SK-N-SH treated with all-trans-retinoic acid at 6 μM for 48 hours (cell line): ENCODE data around the gene POU4F2.

Source experiments
- ATAC-seq: fragments of 200-7000 bp; cut with Tn5 transposase; 3 replicates; pipeline ENCODE4 v1.9.1; 2020; ENCODE audit warnings: mild to moderate bottlenecking, moderate library complexity
- BACH2 ChIP-seq: fragments of 250-450 bp; sonication (Bioruptor Pico); IDR thresholded peaks from 2 replicates; pipeline ENCODE4 v1.9.0; 2021; ENCODE audit warnings: mild to moderate bottlenecking, borderline replicate concordance
- CSDC2 ChIP-seq: fragments of 250-450 bp; sonication (Bioruptor Pico); IDR thresholded peaks from 2 replicates; pipeline ENCODE4 v1.5.0; 2020; ENCODE audit warnings: mild to moderate bottlenecking, moderate library complexity
- ESRRG ChIP-seq: fragments of 250-450 bp; sonication (Bioruptor Pico); IDR thresholded peaks from 2 replicates; pipeline ENCODE4 v1.6.1; 2021; ENCODE audit warnings: mild to moderate bottlenecking
- GLIS3 ChIP-seq: fragments of 250-450 bp; sonication (Bioruptor Pico); IDR thresholded peaks from 2 replicates; pipeline ENCODE4 v1.5.0; 2020; ENCODE audit warnings: mild to moderate bottlenecking, moderate library complexity
- ISL1 ChIP-seq: fragments of 250-450 bp; sonication (Bioruptor Pico); IDR thresholded peaks from 2 replicates; pipeline ENCODE4 v2.1.2; 2022; ENCODE audit warnings: mild to moderate bottlenecking, moderate library complexity
- OSR1 ChIP-seq: fragments of 250-450 bp; sonication (Bioruptor Pico); IDR thresholded peaks from 2 replicates; pipeline ENCODE4 v1.8.0; 2022; ENCODE audit warnings: moderate library complexity, mild to moderate bottlenecking, inconsistent platforms
- PPARA ChIP-seq: fragments of 250-450 bp; sonication (Bioruptor Pico); IDR thresholded peaks from 2 replicates; pipeline ENCODE4 v1.5.0; 2020; ENCODE audit warnings: mild to moderate bottlenecking, borderline replicate concordance
- RARB ChIP-seq: fragments of 250-450 bp; sonication (Bioruptor Pico); IDR thresholded peaks from 2 replicates; pipeline ENCODE4 v1.8.0; 2021; ENCODE audit warnings: mild to moderate bottlenecking, moderate library complexity
- SNAI2 ChIP-seq: fragments of 250-450 bp; sonication (Bioruptor Pico); IDR thresholded peaks from 2 replicates; pipeline ENCODE4 v1.5.0; 2020; ENCODE audit warnings: mild to moderate bottlenecking, moderate library complexity
- TCF4 ChIP-seq: fragments of 250-450 bp; sonication (Bioruptor Pico); IDR thresholded peaks from 2 replicates; pipeline ENCODE4 v1.8.0; 2021; ENCODE audit warnings: mild to moderate bottlenecking, moderate library complexity, borderline replicate concordance
- TOX ChIP-seq: fragments of 250-450 bp; sonication (Bioruptor Pico); IDR thresholded peaks from 2 replicates; pipeline ENCODE4 v1.8.0; 2021; ENCODE audit warnings: mild to moderate bottlenecking, moderate library complexity, borderline replicate concordance
- ZC3H10 ChIP-seq: fragments of 250-450 bp; sonication (Bioruptor Pico); IDR thresholded peaks from 2 replicates; pipeline ENCODE4 v1.5.1; 2021; ENCODE audit warnings: mild to moderate bottlenecking, moderate library complexity
- ZFP3 ChIP-seq: fragments of 250-450 bp; sonication (Bioruptor Pico); IDR thresholded peaks from 2 replicates; pipeline ENCODE4 v1.5.0; 2020; ENCODE audit warnings: mild to moderate bottlenecking, moderate library complexity
- ZNF565 ChIP-seq: fragments of 450-650 bp; formaldehyde crosslinking; conservative IDR thresholded peaks from 2 replicates; pipeline ENCODE4 v1.5.0; 2020; ENCODE audit warnings: low read depth, mild to moderate bottlenecking, moderate library complexity
- ZNF70 ChIP-seq: fragments of 450-650 bp; formaldehyde crosslinking; IDR thresholded peaks from 2 replicates; pipeline ENCODE4 v1.5.0; 2020; ENCODE audit warnings: mild to moderate bottlenecking, moderate library complexity
- ZNF8 ChIP-seq: fragments of 450-650 bp; formaldehyde crosslinking; IDR thresholded peaks from 2 replicates; pipeline ENCODE4 v1.5.0; 2020; ENCODE audit warnings: mild to moderate bottlenecking, moderate library complexity
- TF ChIP-seq, protein P1 (sequence below): fragments of 250-450 bp; sonication (Bioruptor Pico); IDR thresholded peaks from 2 replicates; pipeline ENCODE4 v1.8.0; 2020; ENCODE audit warnings: mild to moderate bottlenecking, moderate library complexity, borderline replicate concordance
- TF ChIP-seq, protein P2 (sequence below): fragments of 250-450 bp; sonication (Bioruptor Pico); IDR thresholded peaks from 2 replicates; pipeline ENCODE4 v1.5.0; 2020; ENCODE audit warnings: mild to moderate bottlenecking, moderate library complexity
- TF ChIP-seq, protein P3 (sequence below): fragments of 250-450 bp; sonication (Bioruptor Pico); IDR thresholded peaks from 2 replicates; pipeline ENCODE4 v1.5.1; 2021; ENCODE audit warnings: mild to moderate bottlenecking, moderate library complexity
- TF ChIP-seq, protein P4 (sequence below): fragments of 250-450 bp; sonication (Bioruptor Pico); IDR thresholded peaks from 2 replicates; pipeline ENCODE4 v1.8.0; 2021; ENCODE audit warnings: low read depth, mild to moderate bottlenecking, moderate library complexity, borderline replicate concordance

The POU4F2 gene, protein sequence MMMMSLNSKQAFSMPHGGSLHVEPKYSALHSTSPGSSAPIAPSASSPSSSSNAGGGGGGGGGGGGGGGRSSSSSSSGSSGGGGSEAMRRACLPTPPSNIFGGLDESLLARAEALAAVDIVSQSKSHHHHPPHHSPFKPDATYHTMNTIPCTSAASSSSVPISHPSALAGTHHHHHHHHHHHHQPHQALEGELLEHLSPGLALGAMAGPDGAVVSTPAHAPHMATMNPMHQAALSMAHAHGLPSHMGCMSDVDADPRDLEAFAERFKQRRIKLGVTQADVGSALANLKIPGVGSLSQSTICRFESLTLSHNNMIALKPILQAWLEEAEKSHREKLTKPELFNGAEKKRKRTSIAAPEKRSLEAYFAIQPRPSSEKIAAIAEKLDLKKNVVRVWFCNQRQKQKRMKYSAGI

DNA sequence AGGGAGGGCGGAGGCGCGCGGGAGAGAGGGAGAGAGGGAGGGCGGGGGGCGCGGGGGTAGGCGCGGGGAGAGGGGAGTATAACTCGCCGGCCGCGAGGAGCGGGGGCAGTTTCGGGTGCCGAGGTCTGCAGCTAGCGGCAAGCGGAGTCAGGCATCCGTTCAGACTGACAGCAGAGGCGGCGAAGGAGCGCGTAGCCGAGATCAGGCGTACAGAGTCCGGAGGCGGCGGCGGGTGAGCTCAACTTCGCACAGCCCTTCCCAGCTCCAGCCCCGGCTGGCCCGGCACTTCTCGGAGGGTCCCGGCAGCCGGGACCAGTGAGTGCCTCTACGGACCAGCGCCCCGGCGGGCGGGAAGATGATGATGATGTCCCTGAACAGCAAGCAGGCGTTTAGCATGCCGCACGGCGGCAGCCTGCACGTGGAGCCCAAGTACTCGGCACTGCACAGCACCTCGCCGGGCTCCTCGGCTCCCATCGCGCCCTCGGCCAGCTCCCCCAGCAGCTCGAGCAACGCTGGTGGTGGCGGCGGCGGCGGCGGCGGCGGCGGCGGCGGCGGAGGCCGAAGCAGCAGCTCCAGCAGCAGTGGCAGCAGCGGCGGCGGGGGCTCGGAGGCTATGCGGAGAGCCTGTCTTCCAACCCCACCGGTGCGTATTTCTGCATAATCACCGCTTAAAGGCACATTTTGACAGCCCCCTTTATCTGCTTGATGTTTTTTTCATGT, at the start of gene POU4F2:
TSS of gene POU4F2 (plus strand) at position 108 of the 720 bp plus-strand sequence. CDS start at position 356, 248 bp downstream.
- no peak for TF ChIP-seq CSDC2
- TF ChIP-seq ZNF70 = no peak
- TF ChIP-seq PPARA (CRISPR knock-in tag) = no peak
- TF ChIP-seq OSR1 = no peak
- TF ChIP-seq, protein P1, sequence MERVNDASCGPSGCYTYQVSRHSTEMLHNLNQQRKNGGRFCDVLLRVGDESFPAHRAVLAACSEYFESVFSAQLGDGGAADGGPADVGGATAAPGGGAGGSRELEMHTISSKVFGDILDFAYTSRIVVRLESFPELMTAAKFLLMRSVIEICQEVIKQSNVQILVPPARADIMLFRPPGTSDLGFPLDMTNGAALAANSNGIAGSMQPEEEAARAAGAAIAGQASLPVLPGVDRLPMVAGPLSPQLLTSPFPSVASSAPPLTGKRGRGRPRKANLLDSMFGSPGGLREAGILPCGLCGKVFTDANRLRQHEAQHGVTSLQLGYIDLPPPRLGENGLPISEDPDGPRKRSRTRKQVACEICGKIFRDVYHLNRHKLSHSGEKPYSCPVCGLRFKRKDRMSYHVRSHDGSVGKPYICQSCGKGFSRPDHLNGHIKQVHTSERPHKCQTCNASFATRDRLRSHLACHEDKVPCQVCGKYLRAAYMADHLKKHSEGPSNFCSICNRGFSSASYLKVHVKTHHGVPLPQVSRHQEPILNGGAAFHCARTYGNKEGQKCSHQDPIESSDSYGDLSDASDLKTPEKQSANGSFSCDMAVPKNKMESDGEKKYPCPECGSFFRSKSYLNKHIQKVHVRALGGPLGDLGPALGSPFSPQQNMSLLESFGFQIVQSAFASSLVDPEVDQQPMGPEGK (CRISPR knock-in tag) = no peak
- TF ChIP-seq ZNF8 (CRISPR knock-in tag) = no peak
- peak; percentile 64 for ATAC-seq

DNA sequence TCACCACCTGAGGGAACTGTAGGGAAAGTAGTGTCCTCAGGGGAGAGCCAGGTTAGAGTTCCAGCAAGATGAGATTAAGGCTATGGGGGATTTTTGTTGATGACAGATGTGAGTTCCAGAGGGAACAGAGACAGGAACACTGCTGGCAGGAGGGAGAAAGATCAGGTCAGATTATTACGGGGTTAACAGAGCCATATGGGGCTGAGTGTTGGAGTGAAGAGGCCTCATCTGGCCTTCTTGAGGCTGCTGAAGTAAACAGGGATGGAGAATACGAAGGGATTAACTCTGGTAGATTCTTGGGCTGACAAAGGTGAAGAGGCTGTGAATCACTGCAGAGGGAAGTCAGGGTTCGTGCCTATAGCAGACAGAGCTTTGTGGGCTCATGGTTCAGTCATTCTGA, 47.9 kb upstream of the POU4F2 start:
- TF ChIP-seq ZNF8 (CRISPR knock-in tag) = no peak
- TF ChIP-seq ZNF70 = no peak
- TF ChIP-seq GLIS3 (CRISPR knock-in tag) = no peak
- TF ChIP-seq, protein P2, sequence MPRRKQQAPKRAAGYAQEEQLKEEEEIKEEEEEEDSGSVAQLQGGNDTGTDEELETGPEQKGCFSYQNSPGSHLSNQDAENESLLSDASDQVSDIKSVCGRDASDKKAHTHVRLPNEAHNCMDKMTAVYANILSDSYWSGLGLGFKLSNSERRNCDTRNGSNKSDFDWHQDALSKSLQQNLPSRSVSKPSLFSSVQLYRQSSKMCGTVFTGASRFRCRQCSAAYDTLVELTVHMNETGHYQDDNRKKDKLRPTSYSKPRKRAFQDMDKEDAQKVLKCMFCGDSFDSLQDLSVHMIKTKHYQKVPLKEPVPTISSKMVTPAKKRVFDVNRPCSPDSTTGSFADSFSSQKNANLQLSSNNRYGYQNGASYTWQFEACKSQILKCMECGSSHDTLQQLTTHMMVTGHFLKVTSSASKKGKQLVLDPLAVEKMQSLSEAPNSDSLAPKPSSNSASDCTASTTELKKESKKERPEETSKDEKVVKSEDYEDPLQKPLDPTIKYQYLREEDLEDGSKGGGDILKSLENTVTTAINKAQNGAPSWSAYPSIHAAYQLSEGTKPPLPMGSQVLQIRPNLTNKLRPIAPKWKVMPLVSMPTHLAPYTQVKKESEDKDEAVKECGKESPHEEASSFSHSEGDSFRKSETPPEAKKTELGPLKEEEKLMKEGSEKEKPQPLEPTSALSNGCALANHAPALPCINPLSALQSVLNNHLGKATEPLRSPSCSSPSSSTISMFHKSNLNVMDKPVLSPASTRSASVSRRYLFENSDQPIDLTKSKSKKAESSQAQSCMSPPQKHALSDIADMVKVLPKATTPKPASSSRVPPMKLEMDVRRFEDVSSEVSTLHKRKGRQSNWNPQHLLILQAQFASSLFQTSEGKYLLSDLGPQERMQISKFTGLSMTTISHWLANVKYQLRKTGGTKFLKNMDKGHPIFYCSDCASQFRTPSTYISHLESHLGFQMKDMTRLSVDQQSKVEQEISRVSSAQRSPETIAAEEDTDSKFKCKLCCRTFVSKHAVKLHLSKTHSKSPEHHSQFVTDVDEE (CRISPR knock-in tag) = no peak
- TF ChIP-seq ZNF565 (CRISPR knock-in tag) = no peak
- TF ChIP-seq TOX = no peak
- no peak for TF ChIP-seq CSDC2
- TF ChIP-seq OSR1 = no peak
- TF ChIP-seq, protein P3, sequence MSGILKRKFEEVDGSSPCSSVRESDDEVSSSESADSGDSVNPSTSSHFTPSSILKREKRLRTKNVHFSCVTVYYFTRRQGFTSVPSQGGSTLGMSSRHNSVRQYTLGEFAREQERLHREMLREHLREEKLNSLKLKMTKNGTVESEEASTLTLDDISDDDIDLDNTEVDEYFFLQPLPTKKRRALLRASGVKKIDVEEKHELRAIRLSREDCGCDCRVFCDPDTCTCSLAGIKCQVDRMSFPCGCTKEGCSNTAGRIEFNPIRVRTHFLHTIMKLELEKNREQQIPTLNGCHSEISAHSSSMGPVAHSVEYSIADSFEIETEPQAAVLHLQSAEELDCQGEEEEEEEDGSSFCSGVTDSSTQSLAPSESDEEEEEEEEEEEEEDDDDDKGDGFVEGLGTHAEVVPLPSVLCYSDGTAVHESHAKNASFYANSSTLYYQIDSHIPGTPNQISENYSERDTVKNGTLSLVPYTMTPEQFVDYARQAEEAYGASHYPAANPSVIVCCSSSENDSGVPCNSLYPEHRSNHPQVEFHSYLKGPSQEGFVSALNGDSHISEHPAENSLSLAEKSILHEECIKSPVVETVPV = no peak
- TF ChIP-seq, protein P4, sequence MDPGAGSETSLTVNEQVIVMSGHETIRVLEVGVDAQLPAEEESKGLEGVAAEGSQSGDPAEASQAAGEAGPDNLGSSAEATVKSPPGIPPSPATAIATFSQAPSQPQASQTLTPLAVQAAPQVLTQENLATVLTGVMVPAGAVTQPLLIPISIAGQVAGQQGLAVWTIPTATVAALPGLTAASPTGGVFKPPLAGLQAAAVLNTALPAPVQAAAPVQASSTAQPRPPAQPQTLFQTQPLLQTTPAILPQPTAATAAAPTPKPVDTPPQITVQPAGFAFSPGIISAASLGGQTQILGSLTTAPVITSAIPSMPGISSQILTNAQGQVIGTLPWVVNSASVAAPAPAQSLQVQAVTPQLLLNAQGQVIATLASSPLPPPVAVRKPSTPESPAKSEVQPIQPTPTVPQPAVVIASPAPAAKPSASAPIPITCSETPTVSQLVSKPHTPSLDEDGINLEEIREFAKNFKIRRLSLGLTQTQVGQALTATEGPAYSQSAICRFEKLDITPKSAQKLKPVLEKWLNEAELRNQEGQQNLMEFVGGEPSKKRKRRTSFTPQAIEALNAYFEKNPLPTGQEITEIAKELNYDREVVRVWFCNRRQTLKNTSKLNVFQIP (CRISPR knock-in tag) = no peak
- TF ChIP-seq ZFP3 = no peak
- no peak for ATAC-seq

DNA sequence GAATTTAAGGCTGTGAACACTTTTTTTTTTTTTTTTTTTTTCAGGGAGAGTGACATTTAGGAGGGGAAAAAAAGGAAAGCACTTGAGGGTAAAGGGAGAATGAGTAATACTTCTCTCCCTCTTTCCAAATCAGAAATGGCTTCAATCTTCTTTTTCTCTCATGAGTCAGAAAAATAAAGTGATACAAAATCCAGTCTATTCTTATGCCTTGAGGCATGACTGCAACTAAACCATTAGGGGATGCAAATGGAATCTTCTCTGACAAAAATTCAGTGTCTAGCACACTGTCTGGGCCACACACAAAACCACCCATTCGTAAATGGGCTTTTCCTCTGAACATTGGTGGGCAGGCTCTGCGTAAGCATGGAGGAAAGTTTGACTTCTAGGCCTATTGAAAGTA, 46.7 kb upstream of the POU4F2 start:
- TF ChIP-seq SNAI2 (no peak), TOX (no peak), ZFP3 (no peak), RARB (CRISPR knock-in tag) (no peak), TCF4 (no peak), ZNF8 (CRISPR knock-in tag) (no peak), BACH2 (no peak), ZC3H10 (CRISPR knock-in tag) (no peak), PPARA (CRISPR knock-in tag) (no peak), ISL1 (CRISPR knock-in tag) (no peak), ZNF70 (no peak), CSDC2 (no peak), ESRRG (CRISPR knock-in tag) (no peak)
- TF ChIP-seq, protein P2 (CRISPR knock-in tag) = no peak
- no peak for ATAC-seq
